ENCODE data around the gene SPRR1B.
"Not testable (repeated sequence)": the region's sequence is repeated elsewhere in the genome, so short reads cannot be mapped to it uniquely, and the experiment has no call there.

Gene SPRR1B, protein sequence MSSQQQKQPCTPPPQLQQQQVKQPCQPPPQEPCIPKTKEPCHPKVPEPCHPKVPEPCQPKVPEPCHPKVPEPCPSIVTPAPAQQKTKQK

DNA sequence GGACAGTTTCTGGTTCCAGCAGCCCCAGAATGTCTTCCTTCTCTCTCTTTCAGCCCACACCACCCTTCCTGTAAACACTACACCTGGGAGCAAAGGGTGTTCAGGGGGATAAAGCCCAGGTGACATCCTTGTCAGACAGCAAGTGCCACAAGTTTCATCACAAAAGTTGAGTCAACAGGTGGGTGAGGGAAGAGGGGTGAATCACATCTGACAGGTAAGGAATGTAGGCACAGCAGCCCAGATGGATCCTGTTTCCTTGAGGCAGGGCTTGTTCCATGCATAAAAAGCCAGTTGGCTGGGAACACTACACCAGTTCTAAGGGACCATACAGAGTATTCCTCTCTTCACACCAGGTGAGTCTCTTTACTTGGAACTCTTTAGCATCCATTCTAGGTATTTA lies at the start of gene SPRR1B:
TSS of gene SPRR1B (plus strand) at position 309 of the 400 bp plus-strand sequence. CDS start 1,143 bp downstream, outside the sequence.
- DNase-seq (ENCODE audit: low read depth in 2 of 2), result no peak

DNA sequence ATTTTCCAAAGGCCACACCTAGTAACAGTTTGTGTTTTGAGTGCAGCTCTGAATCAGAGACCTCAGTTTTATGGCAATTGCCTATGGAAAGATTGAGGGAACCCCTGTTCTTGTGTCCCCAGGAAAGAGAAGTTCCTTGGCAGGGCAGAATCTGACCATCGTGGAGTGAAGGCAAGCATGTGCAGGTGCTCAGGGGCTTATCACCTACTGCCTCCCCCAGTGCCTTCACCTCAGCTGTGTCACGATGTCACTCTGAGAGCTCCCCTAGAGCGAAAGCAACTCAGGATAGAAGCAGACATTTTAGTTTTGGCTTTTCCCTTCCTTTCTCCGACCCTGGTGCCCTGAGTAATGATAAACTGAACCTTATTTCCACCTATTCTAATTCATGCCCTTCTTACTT lies 48.9 kb upstream of the SPRR1B start:
- DNase-seq (ENCODE audit: low read depth in 2 of 2), result no peak

GRCh38 chr1:152983234-152983633 lies 47.8 kb upstream of the SPRR1B start:
- no peak for DNase-seq (ENCODE audit: low read depth in 2 of 2)

GRCh38 chr1:152983743-152984142 lies 47.3 kb upstream of the SPRR1B start, which contains the start of gene SPRR1A:
TSS of gene SPRR1A (plus strand) at chr1:152984081. CDS start at chr1:152985231, 1,150 bp downstream.
- DNase-seq (ENCODE audit: low read depth in 2 of 2), result no peak

DNA sequence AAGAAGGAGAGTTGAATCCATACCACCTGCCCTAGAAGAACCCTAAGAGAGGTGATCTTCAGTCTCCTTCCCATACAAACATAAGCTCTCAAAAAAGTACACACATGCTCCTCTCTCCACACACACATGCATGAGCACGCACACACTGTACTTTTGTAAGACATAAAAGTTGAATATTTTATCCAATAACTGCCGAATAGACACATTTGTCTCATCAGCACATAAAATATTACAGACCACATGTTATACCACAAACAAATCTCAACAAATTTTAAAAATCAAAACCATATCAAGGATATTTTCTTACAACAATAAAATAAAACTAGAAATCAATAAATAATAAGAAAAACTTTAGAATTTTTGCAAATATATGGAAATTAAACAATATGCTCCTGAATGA lies 44.4 kb upstream of the SPRR1B start:
- DNase-seq (ENCODE audit: low read depth in 2 of 2), result no peak

GRCh38 chr1:152993186-152993585 lies 37.8 kb upstream of the SPRR1B start:
- no peak for DNase-seq (ENCODE audit: low read depth in 2 of 2)

DNA sequence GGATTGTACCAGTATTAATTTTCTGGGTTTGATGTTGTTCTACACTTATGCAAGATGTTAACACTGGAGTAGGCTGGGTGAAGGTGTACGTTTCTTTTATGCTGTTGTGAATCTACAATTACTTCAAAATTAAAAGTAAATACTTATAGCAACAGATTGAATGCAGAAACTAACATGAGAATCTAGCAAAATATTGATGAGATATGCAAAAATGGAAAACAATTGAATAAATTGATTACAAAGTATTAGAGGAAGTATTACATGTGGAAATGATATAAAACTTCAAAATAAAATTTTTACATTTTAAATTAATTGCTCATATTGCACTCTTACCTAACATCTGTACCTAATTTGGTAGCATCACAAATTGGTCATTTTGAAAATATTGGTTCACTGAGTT lies 35.2 kb upstream of the SPRR1B start:
- no peak for DNase-seq (ENCODE audit: low read depth in 2 of 2)

- DNase-seq (ENCODE audit: low read depth in 2 of 2), result no peak
These were observed 34.2 kb upstream of the SPRR1B start for GRCh38 chr1:152996633-152997400.

- DNase-seq (ENCODE audit: low read depth in 2 of 2), result no peak
These were observed 33.1 kb upstream of the SPRR1B start for GRCh38 chr1:152997901-152998300.

DNA sequence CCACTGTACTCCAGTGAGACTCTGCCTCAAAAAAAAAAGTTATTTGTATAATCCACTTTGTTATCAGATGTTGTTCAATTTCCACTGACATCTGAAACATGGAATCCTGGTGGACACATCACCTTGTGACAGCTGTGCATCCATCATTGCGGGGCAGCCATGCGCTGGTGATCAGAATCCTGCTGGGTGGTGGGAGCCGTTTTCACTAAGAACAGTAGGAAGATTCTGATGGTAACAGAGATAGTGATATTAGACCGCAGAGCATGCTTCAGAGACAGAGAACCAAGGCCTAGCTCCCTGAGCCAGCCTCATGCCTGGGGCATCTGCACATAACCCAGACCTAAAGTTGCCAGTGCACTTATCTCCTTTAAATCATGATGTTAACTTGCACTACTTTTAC lies 32.5 kb upstream of the SPRR1B start:
- DNase-seq (ENCODE audit: low read depth in 2 of 2), result no peak

DNA sequence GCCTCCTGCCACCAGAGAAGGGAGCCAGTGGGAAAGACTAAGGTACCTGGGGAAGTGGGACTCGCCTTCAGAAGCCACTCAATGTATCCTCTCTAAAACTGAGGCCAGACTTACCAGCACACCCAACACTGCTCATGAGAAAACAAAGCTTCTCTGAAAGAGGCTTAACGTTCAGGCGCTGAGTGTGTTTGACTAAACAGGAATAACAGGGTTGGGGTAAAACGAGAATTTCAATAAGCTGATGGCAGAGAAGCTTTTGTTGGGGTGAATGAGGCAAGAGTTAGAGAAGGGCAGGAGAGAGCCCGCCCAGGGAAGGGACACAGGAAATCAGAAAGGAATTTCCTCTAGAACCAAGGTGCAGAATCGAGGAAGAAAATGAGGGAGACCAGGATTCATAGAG lies 31.2 kb upstream of the SPRR1B start:
- no peak for DNase-seq (ENCODE audit: low read depth in 2 of 2)

DNA sequence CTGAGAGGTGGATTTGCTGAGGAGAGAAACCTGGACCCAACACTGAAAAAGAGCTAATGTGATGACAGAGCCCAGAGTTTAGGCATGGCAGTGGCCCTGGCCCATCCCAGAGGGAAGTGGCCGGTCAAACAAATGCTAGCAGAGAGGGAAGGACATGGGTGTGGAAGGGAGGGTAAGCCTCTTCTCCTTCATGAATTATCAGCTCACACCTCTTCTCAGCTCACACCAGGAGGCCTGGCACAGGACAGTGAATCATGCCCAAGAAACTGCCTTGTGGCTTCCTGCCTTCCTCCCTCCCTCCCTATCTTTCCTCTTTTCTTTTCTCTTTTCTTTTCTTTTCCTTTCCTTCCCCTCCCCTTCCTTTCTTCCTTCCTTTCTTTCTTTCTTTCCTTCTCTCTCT lies 30.7 kb upstream of the SPRR1B start:
- no peak for DNase-seq (ENCODE audit: low read depth in 2 of 2)

- DNase-seq (ENCODE audit: low read depth in 2 of 2), result no peak
These were observed 29.6 kb upstream of the SPRR1B start, which contains the start of gene SPRR3 for GRCh38 chr1:153001382-153001781. TSS of gene SPRR3 (plus strand) at chr1:153001749. CDS start at chr1:153003021, 1,272 bp downstream.

- DNase-seq (ENCODE audit: low read depth in 2 of 2), result not testable (repeated sequence)
These were observed 19.7 kb upstream of the SPRR1B start for GRCh38 chr1:153011235-153011758.

- not testable (repeated sequence) for DNase-seq (ENCODE audit: low read depth in 2 of 2)
These were observed 9.2 kb upstream of the SPRR1B start for GRCh38 chr1:153021829-153022228.

- not testable (repeated sequence) for DNase-seq (ENCODE audit: low read depth in 2 of 2)
These were observed 8.7 kb upstream of the SPRR1B start for GRCh38 chr1:153022340-153022739.

GRCh38 chr1:153023109-153023508 lies 7.9 kb upstream of the SPRR1B start:
- DNase-seq (ENCODE audit: low read depth in 2 of 2), result no peak

GRCh38 chr1:153024413-153024812 lies 6.6 kb upstream of the SPRR1B start:
- DNase-seq (ENCODE audit: low read depth in 2 of 2), result no peak

DNA sequence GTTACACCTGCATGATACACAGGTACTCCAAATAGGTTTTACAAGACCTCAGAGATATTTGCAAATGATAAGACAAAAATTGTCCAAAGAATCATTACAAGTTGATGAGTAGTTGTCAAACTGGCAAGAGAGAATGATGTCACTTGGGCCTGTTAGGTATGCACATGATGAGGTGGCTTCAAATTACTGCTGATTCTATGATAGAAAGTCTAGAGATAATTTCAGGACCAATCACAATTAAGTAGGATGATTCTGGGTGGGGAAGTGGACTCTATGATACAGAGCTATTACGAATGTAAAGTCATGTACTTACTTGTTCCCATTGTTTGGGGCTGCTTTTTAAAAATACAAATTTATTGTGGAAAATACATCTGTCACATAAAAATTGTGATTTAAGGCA lies 5.2 kb upstream of the SPRR1B start:
- DNase-seq (ENCODE audit: low read depth in 2 of 2), result no peak

DNA sequence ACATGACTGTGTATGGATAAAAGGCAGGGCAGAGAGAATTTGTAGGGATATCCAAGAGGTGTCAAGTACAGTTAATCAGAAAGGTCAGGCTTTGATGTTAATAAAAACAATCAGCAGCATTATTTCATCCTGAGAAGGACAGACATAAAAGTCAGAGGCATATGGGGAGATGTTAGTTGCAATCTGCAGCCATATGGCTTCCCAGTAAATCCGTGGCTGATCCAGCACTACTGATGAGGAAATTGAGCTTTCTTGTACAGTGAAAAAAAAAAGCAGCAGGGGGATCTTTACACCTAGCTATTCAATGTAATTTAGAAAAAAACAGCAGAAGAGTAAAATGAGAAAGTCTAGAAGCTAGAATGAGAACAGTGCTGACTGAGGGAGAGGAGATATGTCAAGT lies 2.2 kb upstream of the SPRR1B start:
- DNase-seq (ENCODE audit: low read depth in 2 of 2), result no peak

- no peak for DNase-seq (ENCODE audit: low read depth in 2 of 2)
These were observed 1.1 kb downstream of the SPRR1B start for GRCh38 chr1:153032073-153032472.

GRCh38 chr1:153032677-153033308 lies 1.8 kb downstream of the SPRR1B start:
- no peak for DNase-seq (ENCODE audit: low read depth in 2 of 2)

DNA sequence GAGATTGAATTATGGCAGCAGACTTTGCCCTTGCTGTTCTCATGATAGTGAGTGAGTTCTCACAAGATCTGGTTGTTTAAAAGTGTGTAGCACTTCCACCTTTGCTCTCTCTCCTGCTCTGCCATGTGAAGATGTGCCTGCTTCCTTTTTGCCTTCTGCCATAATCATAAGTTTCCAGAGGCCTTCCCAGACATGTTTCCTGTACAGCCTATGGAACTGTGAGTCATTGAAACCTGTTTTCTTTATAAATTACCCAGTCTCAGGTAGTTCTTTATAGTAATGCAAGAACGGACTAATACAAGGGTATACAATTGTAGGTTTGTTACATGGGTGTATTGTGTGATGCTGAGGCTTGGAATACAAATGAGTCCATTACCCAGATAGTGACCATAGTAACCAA lies 4.2 kb downstream of the SPRR1B start:
- DNase-seq (ENCODE audit: low read depth in 2 of 2), result no peak
